Measurements from ENCODE around the gene PITHD1.
A peak's percentile ranks its signal among the peaks of the same experiment; 100 is the strongest.
"Not testable (repeated sequence)": the region's sequence is repeated elsewhere in the genome, so short reads cannot be mapped to it uniquely, and the experiment has no call there.

PITHD1 gene

DNA sequence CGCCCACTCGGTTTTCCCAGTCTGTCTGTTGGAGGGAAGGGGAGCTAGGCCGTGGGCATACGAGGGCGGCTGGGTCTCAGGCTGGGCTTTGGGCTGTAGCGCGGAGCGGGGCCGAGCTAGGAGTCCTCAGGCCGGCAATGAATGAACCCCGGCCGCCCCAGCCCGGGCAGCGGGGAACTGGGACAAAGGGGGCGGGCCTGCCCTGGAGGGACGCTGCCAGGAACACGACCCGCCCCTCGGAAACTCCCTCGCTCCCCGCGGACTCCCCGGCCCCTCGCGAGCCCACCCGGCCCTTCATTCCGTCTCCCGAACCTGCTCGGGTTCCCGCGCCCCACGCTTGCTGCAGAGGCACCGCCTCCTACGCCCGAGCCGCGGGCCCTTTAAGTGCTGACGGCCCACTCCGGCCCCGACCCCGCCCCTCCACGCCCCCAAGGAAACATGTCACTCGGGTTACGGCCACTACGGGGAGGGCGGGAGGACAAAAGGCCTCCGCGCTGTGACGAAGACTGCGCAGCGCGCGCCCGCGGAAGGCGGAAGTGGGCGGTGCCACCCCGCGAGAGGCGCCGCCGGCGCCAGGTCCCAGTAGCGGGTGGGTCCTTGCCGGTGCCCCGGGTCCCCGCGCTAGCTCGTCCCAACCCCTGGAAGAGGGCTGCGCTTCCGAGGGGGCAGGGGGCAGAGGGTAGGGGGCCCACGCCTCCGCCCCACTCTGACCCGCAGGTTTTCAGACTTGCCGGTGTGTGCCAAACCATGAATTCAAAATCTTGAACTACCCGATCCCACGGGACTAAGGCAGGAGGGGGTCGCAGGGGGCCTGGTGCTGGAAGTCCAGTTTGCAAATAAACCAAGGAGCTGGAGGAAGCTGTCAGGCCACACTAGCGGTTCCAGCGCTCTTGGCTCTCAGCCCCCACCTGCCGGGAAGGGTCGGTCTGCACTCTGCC, 22.5 kb downstream of the PITHD1 start, which contains the start of gene GALE:
Gene GALE, minus strand, starts transcription at position 355 of the 938 bp plus-strand sequence. CDS start 1,747 bp downstream, outside the sequence.
- no peaks in the 10 kb centered on the region for H3K9me3 Mint-ChIP-seq
- peak; percentile 87 to 93 for DNase-seq (ENCODE audit: low spot score in 2 of 2)
- peaks cover 44% of the 10 kb centered on the region for H3K36me3 Mint-ChIP-seq
- peak within 1 kb of the TSS; percentile 95 for H3K27ac Mint-ChIP-seq
- ATAC-seq: peak; percentile 92
- peak within 1 kb of the TSS; percentile 90 for H3K4me3 Mint-ChIP-seq
- peaks cover 19% of the 10 kb centered on the region for H3K4me1 Mint-ChIP-seq

DNA sequence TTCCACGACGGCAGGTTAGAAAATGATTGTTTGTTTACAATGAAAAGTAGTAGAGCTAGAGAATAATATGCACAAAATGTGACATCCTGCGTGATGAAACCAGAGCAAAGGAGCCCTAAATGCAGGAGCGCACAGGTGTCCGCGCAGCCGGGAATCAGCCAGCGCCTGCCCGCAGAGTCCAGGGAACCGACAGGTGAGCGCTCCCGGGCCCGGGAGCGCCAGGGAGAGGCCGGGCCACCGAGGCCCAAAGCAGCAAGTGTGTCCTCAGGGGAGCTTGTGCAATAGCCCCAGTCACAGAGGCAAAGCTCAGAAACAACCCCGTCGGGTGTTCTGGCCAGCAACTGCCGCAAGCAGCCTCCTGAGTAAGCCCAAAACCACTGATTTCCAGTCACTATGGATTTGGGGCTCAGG, 23.1 kb downstream of the PITHD1 start:
- Mint-ChIP-seq H3K27ac (peak overlapping the region; percentile 95), H3K4me1 (peaks cover 19% of the 10 kb centered on the region), H3K9me3 (no peaks in the 10 kb centered on the region), H3K4me3 (peak overlapping the region; percentile 90), H3K36me3 (peaks cover 38% of the 10 kb centered on the region)
- DNase-seq (ENCODE audit: low spot score in 2 of 2) (no peak), ATAC-seq (no peak)

DNA sequence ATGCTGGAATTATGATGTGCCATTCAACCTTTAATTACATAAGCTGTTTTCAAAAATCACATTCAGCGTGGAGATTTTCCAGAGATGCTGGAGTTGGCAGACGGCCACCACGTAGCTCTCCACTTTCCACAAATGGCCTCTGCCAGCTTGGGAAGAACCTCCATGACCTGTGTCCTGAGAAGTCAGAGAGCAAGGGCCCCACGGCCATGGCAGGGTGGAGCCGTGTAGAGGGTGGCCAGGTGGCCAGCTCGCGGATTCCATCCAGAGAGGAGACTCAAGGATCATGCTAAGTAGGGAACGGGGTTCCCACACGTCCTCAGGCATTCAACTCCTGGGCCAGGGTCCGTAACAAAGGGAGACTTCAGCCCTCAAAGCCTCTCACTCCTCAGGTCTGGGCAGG, 23.7 kb downstream of the PITHD1 start:
- Mint-ChIP-seq H3K9me3 (no peaks in the 10 kb centered on the region), H3K4me3 (peak overlapping the region; percentile 90), H3K27ac (peak overlapping the region; percentile 23), H3K36me3 (peaks cover 37% of the 10 kb centered on the region), H3K4me1 (peaks cover 15% of the 10 kb centered on the region)
- ATAC-seq (no peak), DNase-seq (ENCODE audit: low spot score in 2 of 2) (no peak)

DNA sequence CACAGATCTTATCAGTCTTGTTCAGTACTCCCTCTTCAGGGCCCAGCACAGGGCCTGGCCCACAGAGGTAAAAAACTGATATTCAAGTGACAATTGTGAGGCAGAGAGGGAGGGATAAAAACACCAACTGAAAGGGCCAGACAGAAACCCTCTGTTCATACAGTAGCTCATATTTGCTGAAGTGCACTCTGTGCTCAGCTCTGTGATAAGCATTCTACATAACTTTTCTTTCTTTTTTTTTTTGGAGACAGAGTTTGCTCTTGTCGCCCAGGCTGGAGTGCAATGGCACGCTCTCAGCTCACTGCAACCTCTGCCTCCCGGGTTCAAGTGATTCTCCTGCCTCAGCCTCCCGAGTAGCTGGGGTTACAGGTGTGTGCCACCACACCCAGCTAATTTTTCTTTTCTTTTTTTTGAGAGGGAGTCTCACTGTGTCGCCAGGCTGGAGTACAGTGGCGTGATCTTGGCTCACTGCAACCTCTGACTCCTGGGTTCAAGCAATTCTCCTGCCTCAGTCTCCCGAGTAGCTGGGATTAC, 24.7 kb downstream of the PITHD1 start:
- not testable (repeated sequence) for H3K4me3 Mint-ChIP-seq; DNase-seq (ENCODE audit: low spot score in 2 of 2)

DNA sequence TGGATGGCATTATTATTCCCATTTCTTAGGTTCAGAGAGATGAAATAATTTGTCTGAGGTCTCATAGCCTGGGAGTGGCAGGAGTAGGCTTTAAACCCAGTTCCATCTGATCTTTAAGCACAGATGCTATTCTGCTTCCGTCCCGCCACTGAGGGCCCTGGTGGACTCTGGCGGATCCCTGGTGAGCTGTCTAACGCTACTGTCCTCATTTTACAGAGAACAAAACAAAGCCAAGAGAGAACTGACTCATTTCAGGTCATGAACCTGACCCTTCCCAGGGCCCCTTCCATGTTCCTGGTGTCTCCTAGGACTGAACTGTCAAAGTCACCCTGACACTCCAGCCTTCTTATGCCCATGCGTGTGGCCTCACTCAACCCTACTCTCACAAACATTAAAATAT, 25.5 kb downstream of the PITHD1 start:
- H3K9me3 Mint-ChIP-seq: no peaks in the 10 kb centered on the region
- H3K36me3 Mint-ChIP-seq: peaks cover 30% of the 10 kb centered on the region
- no peak for DNase-seq (ENCODE audit: low spot score in 2 of 2)
- H3K27ac Mint-ChIP-seq: peak overlapping the region; percentile 55
- ATAC-seq: no peak
- H3K4me3 Mint-ChIP-seq: no peak overlapping the region
- peaks cover 18% of the 10 kb centered on the region for H3K4me1 Mint-ChIP-seq

More for the DNA sequence above, 24.7 kb downstream of the PITHD1 start:
- H3K4me1 Mint-ChIP-seq: peaks cover 18% of the 10 kb centered on the region
- not testable (repeated sequence) for ATAC-seq, H3K9me3 Mint-ChIP-seq
- H3K36me3 Mint-ChIP-seq: peaks cover 33% of the 10 kb centered on the region
- H3K27ac Mint-ChIP-seq: peak overlapping the region; percentile 55

DNA sequence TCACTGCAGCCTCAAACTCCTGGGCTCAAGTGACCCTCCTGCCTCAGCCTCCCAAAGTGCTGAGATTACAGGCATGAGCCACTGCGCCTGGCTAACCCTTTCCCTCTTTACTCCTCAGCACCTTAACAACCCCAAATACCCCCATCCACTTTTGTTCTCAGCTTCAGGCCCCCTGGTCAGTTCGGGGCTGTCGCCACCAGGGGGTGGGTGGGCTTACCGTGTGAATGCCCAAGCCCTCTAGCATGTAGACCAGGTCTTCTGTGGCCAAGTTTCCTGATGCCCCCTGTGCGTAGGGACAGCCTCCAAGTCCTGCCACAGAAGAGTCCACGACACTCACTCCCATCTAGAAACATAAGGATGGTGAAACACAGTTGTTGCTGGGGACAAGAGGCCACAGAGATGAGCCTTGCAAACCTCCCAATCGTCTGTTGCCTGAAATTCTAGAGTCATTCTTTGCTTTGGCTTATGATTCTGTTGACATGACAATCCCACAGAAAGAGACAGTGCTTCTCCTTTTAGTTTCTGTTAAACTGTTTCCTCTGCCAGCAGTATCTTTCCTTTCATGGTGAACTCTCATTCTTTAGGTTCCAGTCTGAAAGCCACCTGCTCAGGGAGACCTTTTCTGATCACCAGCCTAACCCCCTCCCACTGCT, 26.1 kb downstream of the PITHD1 start:
- peaks cover 28% of the 10 kb centered on the region for H3K36me3 Mint-ChIP-seq
- peaks cover 14% of the 10 kb centered on the region for H3K4me1 Mint-ChIP-seq
- no peaks in the 10 kb centered on the region for H3K9me3 Mint-ChIP-seq
- no peak overlapping the region for H3K4me3 Mint-ChIP-seq
- no peak for DNase-seq (ENCODE audit: low spot score in 2 of 2)
- H3K27ac Mint-ChIP-seq: peak overlapping the region; percentile 55
- ATAC-seq: no peak

DNA sequence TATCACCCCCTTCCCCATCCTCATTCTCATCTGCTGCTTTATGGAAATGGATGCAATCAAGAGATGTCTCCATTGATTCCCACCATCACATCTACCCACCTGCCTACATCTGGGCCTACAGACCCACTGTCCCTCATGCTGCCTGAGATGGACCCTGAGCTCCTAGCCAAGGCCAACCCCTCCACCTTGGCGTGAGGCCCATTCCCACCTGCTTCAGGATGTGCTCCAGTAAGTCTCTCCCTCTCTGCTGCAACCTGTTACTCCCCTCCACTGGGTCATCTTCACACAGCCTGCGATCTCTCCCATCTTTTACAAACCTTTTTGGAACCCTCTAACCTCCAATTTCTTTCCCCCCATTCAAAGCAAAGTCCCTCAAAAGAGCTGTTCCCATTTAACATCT, 26.8 kb downstream of the PITHD1 start:
- H3K9me3 Mint-ChIP-seq: no peaks in the 10 kb centered on the region
- ATAC-seq: no peak
- H3K4me1 Mint-ChIP-seq: peaks cover 7% of the 10 kb centered on the region
- DNase-seq (ENCODE audit: low spot score in 2 of 2): no peak
- H3K27ac Mint-ChIP-seq: peak overlapping the region; percentile 55
- H3K36me3 Mint-ChIP-seq: peaks cover 25% of the 10 kb centered on the region
- H3K4me3 Mint-ChIP-seq: no peak overlapping the region

DNA sequence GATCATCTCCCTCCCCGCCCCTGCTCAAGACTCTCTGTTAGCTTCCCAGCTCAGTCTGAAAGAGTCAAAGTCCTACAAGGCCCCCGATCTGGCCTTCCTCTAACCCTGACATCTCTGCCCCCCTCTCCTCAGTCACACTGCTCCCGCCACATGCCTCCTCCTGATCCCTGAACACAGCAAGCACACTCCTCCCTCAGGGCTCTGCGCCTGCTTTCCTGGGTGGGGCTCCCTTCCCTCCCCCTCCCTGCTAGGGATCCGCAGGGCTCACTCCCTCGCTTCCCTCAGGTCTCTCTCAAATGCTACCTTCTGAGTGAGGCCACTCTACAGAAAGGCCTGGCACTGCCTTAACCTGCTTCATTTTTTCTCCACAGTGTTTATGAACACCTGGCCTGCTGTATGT, 28.1 kb downstream of the PITHD1 start:
- Mint-ChIP-seq H3K4me3 (no peak overlapping the region), H3K27ac (peak overlapping the region; percentile 55), H3K4me1 (peaks cover 18% of the 10 kb centered on the region), H3K36me3 (peaks cover 21% of the 10 kb centered on the region), H3K9me3 (no peaks in the 10 kb centered on the region)
- no peak for ATAC-seq
- no peak for DNase-seq (ENCODE audit: low spot score in 2 of 2)

DNA sequence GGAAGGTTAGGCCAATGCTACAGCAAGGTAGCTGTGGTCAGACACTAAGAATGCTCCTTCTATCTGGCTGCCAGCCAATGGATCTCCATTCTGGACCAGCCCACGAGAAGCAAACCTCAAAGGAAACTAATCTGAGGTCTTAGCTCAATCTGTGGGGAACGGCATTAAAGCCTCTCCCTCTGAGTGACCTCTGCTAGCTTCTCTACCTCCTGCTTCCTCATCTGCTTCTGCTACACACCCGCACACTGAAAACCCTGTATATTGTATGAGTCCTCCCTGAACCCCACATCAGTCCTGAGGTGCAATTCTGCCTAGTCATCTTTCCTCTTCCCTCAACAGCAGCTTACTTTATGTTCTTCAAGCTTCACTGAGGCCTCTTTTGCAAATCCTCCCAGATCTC, 29.2 kb downstream of the PITHD1 start:
- no peaks in the 10 kb centered on the region for H3K9me3 Mint-ChIP-seq
- no peak for ATAC-seq
- H3K4me1 Mint-ChIP-seq: peaks cover 21% of the 10 kb centered on the region
- H3K27ac Mint-ChIP-seq: no peak overlapping the region
- no peak overlapping the region for H3K4me3 Mint-ChIP-seq
- peaks cover 28% of the 10 kb centered on the region for H3K36me3 Mint-ChIP-seq
- no peak for DNase-seq (ENCODE audit: low spot score in 2 of 2)

DNA sequence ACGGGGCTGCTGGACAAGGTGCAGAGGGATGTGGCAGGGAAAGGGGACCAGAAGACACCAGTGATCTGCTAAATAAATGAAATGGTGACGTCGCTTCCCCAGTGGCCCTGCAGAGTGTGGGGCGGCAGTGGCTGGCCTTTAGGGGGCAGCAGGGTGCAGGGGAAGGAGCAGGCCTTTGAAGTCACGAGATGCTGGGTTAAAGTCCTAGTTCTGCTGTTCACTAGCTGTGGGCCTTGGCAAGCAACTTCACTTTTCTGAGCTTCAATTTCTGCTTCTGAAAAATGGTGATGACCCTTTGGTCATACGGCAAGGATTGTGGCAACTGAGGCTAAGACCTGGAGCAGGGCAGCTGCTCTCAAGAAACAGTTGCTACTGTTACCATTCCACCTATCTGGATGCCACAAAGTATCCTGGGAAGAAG, 31.5 kb downstream of the PITHD1 start:
- Mint-ChIP-seq H3K4me3 (no peak overlapping the region), H3K4me1 (peaks cover 21% of the 10 kb centered on the region), H3K27ac (no peak overlapping the region), H3K9me3 (no peaks in the 10 kb centered on the region), H3K36me3 (peaks cover 51% of the 10 kb centered on the region)
- ATAC-seq (peak; percentile 88), DNase-seq (ENCODE audit: low spot score in 2 of 2) (peak; percentile 76 to 89)

DNA sequence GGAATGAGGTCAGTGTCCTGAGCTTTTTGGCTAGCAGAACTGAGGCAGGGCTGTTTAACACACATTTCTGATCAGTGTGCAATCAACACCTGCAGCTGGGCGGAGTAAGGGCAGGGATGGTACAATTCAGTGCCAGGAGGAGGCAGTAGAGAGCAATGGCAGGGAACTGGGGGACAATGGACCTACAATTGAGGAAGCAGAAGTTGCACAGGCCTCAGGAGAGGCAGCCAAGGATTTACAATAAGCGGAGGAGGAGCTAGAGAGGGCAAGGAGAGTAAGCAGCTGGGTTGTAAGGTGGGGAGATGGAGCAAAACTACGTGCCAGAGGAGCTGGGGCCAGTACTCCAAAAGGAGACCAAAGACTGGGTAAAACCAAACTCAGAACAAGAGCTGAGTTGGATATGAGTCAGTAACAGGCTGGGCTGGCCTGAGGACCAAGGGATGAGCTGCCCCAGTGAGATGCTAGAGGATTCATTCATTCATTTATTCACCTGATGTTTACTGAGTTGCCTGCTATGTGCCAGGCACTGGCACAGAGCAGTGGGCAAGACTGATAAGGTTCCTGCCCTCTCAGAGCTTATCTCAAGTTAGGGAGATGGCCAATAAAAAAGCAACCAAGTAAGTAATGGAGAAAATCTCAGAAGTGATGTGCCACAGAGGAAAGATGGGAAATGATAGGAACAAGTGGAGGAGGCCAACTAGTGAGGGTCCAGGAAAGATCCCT, 32.8 kb downstream of the PITHD1 start:
- DNase-seq (ENCODE audit: low spot score in 2 of 2) (peak in 1 of 2 donors; percentile 80), ATAC-seq (peak; percentile 76)
- peaks cover 21% of the 10 kb centered on the region for H3K4me1 Mint-ChIP-seq
- H3K36me3 Mint-ChIP-seq: peaks cover 63% of the 10 kb centered on the region
- no peaks in the 10 kb centered on the region for H3K9me3 Mint-ChIP-seq
- no peak overlapping the region for H3K4me3 Mint-ChIP-seq
- peak overlapping the region; percentile 62 for H3K27ac Mint-ChIP-seq

DNA sequence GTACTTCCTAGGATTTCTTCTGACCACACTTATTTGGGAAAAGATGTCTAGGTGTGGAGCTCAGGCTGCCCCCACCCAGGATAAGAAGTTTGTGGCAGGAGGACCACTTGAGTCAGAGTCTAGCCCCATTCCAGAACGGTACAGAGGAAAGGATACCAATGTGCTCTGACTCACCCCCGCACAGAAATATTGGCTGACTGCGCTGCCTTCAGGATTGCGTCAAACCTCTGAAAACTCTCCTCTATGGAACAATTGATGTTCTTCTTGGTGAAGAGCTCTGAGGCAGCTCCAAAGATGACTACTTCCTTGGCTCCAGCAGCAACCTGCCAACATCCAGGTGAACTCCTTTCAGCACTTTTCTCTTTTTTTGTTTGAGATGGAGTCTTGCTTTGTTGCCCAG, 35.8 kb downstream of the PITHD1 start:
- Mint-ChIP-seq H3K9me3 (no peaks in the 10 kb centered on the region), H3K4me3 (no peak overlapping the region), H3K36me3 (peaks cover 78% of the 10 kb centered on the region), H3K4me1 (peaks cover 21% of the 10 kb centered on the region), H3K27ac (no peak overlapping the region)
- DNase-seq (ENCODE audit: low spot score in 2 of 2) (no peak), ATAC-seq (no peak)

DNA sequence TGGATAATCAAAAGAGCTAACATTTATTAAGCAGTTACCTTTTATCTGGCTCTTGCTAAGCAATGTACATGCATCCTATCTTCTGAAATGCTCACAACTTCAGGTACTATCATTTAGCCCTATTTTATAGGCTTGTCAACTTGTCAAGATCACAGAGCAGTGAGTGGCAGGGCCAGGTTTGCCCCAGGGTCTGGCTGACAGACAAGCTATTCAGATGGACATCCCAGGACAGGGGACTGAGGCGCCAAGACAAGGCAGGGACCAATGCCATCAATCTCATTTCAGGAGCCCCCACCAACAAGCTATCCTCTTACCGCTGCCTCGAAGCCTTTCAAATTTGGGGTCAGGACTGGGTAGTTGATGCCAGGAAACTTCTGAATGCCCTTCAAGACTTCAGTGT, 38.1 kb downstream of the PITHD1 start:
- H3K4me1 Mint-ChIP-seq: peaks cover 8% of the 10 kb centered on the region
- peaks cover 84% of the 10 kb centered on the region for H3K36me3 Mint-ChIP-seq
- no peak for ATAC-seq
- H3K9me3 Mint-ChIP-seq: no peaks in the 10 kb centered on the region
- DNase-seq (ENCODE audit: low spot score in 2 of 2): no peak
- no peak overlapping the region for H3K4me3 Mint-ChIP-seq
- no peak overlapping the region for H3K27ac Mint-ChIP-seq

DNA sequence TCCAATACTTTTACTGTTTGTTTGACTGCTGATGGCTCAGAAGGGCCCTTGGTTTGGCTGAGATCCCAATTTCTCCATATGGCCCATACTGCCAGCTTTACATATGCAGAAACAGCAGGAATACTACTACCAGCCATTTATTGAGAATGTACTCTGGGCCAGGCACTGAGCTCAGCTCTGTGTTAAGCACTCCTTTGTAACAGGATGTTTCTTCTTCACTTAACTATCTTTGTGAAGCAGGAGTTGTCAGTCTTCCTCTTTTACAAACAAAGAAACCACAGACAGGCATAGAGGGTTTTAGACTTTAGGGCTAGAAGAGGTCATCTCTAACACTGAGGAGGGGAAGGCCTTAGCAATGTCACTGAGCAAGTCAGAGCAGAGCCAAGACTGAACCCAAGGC, 38.7 kb downstream of the PITHD1 start:
- Mint-ChIP-seq H3K36me3 (peaks cover 83% of the 10 kb centered on the region), H3K4me3 (no peak overlapping the region), H3K9me3 (no peaks in the 10 kb centered on the region), H3K27ac (no peak overlapping the region), H3K4me1 (peaks cover 11% of the 10 kb centered on the region)
- no peak for DNase-seq (ENCODE audit: low spot score in 2 of 2)
- ATAC-seq: no peak

DNA sequence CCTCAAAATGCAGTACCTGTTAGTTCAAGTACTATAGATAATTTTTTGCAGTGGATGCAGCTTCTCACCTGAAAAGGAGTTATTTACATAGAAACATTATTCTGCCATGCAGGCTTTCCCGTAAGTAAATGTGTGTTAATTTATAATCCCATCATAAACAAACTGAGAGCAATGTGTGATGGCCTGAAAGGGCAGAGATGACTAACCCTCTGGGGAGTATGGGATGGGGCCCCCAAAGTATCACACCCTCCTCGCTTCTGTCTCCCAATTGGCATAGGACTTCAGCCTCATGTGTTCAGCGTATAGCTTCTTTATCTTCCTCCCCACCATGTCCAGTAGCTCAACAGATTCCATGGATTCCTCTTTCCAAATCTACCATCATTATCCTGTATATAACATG, 39.4 kb downstream of the PITHD1 start:
- DNase-seq (ENCODE audit: low spot score in 2 of 2) (no peak), ATAC-seq (peak; percentile 39)
- peaks cover 75% of the 10 kb centered on the region for H3K36me3 Mint-ChIP-seq
- H3K4me1 Mint-ChIP-seq: peaks cover 12% of the 10 kb centered on the region
- H3K27ac Mint-ChIP-seq: peak overlapping the region; percentile 7
- no peak overlapping the region for H3K4me3 Mint-ChIP-seq
- H3K9me3 Mint-ChIP-seq: no peaks in the 10 kb centered on the region
